ENCODE results near the gene CCDC141. TPM values are rescaled to one million over a fixed set of nuclear protein-coding genes. Genes with fewer than 3 reads are reported as not detected.

CCDC141 gene
- total RNA-seq, 4 donors from 2014 or later, result 5.5 to 18.9 (median 12.5) TPM

GRCh38 chr2:179081954-179082353 is 32.0 kb upstream of the CCDC141 start:
- DNase-seq (ENCODE audit: low spot score), result no peak
- TF ChIP-seq CTCF (IDR thresholded peaks at IDR 0.05), result no peak
- no peak for ATAC-seq (ENCODE audit: low FRiP score)

- ATAC-seq (ENCODE audit: low FRiP score) (no peak), DNase-seq (ENCODE audit: low spot score) (no peak)
- TF ChIP-seq CTCF (IDR thresholded peaks at IDR 0.05), result no peak
These were observed 22.6 kb upstream of the CCDC141 start for GRCh38 chr2:179072527-179072926.

GRCh38 chr2:179071810-179072355 is 21.9 kb upstream of the CCDC141 start:
- DNase-seq (ENCODE audit: low spot score), result no peak
- ATAC-seq (ENCODE audit: low FRiP score), result no peak
- no peak for TF ChIP-seq CTCF (IDR thresholded peaks at IDR 0.05)

DNA sequence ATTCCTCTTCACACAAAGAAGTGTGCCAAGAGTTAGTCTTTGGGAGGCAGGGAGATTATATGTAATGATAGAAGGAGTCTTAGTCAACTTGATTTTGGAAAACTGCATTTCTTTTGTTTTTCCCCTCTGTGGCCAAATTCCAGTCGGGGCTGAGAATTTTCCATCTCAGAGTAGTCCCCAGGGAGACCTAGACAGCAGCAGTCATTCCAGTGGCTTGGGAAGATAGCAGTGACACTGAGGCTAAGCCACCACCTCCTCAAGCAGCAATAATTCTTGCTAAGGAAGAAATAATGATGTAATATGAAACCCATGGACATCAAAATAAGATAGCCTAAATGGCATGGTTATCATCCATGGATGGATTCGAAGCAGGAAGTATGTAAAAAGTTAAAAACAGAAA is 21.0 kb upstream of the CCDC141 start:
- DNase-seq (ENCODE audit: low spot score) (no peak), ATAC-seq (ENCODE audit: low FRiP score) (no peak)
- no peak for TF ChIP-seq CTCF (IDR thresholded peaks at IDR 0.05)

DNA sequence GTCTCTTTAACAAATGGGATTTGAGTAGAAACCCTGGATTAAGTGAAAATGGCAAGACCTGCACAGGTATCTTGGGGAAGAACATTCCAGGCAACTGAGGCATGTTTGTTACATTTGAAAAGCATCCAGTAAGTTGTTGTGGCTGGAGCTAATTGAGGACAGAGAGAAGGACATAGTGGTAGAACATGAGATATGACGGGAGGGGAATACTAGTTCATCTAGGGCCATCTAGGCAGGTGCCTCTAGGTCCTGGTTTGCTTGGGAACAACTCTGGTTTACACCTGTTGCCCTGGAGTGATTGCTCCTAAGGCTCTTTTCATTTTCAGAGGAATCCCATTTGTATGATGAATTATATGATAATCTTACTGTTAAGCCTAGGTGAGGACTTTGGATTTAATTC is 19.7 kb upstream of the CCDC141 start:
- no peak for ATAC-seq (ENCODE audit: low FRiP score)
- no peak for TF ChIP-seq CTCF (IDR thresholded peaks at IDR 0.05)
- DNase-seq (ENCODE audit: low spot score), result no peak

- no peak for DNase-seq (ENCODE audit: low spot score)
- ATAC-seq (ENCODE audit: low FRiP score), result no peak
- TF ChIP-seq CTCF (IDR thresholded peaks at IDR 0.05), result no peak
These were observed 19.2 kb upstream of the CCDC141 start for GRCh38 chr2:179068991-179069643.

- ATAC-seq (ENCODE audit: low FRiP score), result no peak
- no peak for TF ChIP-seq CTCF (IDR thresholded peaks at IDR 0.05)
These were observed 9.2 kb upstream of the CCDC141 start for GRCh38 chr2:179059026-179059700.

More at GRCh38 chr2:179059026-179059700, 9.2 kb upstream of the CCDC141 start:
- DNase-seq (ENCODE audit: low spot score), result no peak
